Stimulated activated CD8-positive, alpha-beta memory T cell treated with anti-CD3 and anti-CD28 coated beads, Interleukin-12 subunit alpha, Interleukin-12 subunit beta, amount 100 ng/mL, for 1 hour (primary cell): ENCODE data around the gene ZNF655.
"Not testable (repeated sequence)": the region's sequence is repeated elsewhere in the genome, so short reads cannot be mapped to it uniquely, and the experiment has no call there.

Experiments
- DNase-seq: peaks from one replicate; pipeline ENCODE4 v3.0.0-alpha.2; 2020; ENCODE audit warnings: low read depth

ZNF655 gene

GRCh38 chr7:99560834-99561736 is 2.6 kb downstream of the ZNF655 start:
- no peak for DNase-seq

DNA sequence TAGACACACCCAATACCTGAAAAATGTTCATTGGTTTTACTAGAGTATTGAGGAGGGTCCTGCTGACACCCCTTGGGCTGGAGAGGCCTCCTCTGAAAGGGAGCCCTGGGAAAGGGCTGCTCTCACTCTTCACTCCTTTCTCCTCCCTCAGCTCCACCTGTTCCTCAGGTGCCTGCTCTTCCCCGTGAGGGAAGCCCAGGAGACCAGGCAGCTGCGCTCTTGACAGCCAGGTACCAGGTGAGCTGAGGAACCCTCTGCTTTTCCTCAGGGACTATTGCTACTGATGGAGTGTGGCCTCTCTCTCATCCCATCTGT is 3.3 kb downstream of the ZNF655 start:
- DNase-seq = no peak

GRCh38 chr7:99562114-99562784 is 3.8 kb downstream of the ZNF655 start:
- DNase-seq = no peak

GRCh38 chr7:99562832-99563231 is 4.4 kb downstream of the ZNF655 start:
- DNase-seq = peak; percentile 19

- no peak for DNase-seq
Measured at GRCh38 chr7:99563650-99564049, 5.2 kb downstream of the ZNF655 start.

- DNase-seq = not testable (repeated sequence)
Measured at GRCh38 chr7:99568770-99569169, 10.3 kb downstream of the ZNF655 start.

GRCh38 chr7:99571768-99572167 is 13.3 kb downstream of the ZNF655 start:
- DNase-seq = no peak

DNA sequence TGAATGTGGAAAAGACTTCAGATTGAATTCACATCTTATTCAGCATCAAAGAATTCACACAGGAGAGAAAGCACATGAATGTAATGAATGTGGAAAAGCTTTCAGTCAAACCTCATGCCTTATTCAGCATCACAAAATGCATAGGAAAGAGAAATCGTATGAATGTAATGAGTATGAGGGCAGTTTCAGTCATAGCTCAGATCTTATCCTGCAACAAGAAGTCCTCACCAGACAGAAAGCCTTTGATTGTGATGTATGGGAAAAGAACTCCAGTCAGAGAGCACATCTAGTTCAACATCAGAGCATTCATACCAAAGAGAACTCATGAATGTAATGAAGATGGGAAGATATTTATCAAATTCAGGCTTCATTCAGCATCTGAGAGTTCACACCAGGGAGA is 14.8 kb downstream of the ZNF655 start:
- DNase-seq = no peak

DNA sequence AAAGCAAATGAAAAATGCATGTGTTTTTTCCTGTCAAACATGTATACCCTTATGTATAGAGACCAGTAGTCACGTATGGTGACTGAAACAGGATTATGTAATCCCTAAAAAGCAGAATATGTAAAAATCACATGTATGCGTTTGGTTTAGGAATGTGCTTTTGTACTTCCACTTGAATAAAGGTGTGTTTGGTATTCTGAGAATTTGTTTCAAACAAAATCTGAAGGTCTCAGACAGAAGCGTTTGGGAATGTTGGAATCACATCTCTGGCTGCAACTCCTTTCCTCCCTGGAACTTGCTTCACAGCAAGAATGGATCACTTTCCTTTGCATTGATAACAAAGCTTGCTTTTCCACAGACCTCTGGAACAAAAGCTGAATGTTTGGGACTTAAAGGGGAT is 17.8 kb downstream of the ZNF655 start:
- no peak for DNase-seq

DNA sequence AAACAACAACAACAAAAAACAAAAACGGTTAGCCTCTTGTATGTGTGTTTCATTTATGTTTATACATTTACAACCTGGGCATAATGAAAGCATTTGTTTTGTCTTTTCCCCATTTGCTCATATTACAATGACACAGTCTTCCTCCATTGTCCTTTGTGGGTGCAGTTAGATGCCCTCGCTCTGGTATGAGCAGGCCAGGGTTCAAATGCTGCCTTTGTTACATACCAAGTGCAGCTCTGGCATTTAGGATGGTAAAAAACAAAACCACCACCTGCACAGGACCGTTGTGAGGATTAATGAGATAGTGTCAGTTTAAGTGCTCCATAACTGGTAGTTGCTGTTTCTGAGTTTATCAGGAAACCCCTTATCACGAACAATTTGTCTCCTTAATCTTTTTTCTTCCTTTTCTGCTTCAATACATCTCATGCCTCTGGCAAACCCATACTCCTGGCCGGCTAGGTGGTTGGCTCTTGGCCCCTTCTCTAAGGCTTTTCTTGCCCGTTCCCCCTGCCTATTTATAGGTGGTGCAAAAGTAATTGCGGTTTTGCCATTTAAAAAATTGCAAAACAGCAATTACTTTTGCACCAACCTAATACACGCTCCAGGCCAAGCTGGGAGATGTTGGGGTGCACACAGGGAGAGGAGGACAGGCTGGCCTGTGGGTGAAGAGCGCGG is 21.0 kb downstream of the ZNF655 start:
- DNase-seq = no peak

DNA sequence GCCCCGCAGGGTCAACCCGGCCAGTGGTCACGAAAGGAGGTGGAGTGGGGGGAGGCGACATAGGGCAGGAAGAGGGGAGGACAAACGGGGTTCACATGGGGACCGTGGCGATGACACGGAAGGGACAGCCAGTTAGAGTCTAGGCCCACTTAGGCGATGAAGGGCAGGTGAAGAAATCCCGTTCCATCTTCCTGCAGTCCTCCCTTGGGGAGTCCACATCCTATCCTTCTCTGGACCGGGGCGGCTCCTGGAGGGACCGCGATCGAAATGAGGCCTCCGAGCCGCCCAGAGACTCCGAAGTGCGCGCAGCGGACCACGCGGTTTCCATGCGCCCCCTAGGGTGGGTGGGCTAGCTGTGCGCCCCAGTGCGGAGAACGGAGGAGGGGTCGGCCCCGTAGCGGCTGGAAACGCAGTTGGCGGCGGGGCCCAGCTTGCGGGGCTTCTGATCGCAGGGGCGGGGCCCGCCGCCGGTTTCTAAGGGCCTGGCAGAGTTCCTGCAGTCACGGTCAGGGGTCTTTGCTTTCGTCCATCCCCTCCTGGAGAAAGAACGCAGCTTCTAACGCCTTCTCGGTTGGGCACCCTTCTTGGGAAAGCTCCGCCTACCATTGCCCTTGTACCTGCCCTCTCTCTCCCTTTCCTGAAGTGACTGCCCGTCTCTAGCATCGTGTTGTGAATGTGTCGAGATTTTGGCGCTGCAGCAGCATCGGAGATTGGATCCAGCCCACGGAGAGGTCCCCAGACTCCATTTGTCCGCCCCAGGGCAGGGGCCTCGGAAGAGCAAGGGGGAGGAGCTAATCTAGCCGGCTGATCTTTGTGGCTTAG is 21.7 kb downstream of the ZNF655 start:
- DNase-seq = peak; percentile 39

GRCh38 chr7:99580778-99581332 is 22.4 kb downstream of the ZNF655 start:
- DNase-seq = not testable (repeated sequence)

DNA sequence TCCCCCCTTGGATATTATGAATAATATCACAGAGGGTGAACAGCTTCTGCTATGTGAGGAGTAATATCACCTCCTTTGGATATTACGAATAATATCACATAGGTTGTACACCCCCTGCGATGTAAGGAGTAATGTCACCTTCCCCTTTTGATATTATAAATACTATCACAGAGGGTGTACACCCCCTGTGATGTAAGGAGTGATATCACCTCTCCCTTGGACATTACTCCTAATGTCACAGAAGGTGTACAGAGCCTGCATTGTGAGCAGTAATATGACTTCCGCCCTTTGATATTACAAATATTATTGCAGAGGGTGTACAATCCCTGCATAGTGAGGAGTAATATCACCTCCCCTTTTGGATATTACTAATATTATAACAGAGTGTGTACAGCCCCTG is 30.4 kb downstream of the ZNF655 start:
- no peak for DNase-seq

DNA sequence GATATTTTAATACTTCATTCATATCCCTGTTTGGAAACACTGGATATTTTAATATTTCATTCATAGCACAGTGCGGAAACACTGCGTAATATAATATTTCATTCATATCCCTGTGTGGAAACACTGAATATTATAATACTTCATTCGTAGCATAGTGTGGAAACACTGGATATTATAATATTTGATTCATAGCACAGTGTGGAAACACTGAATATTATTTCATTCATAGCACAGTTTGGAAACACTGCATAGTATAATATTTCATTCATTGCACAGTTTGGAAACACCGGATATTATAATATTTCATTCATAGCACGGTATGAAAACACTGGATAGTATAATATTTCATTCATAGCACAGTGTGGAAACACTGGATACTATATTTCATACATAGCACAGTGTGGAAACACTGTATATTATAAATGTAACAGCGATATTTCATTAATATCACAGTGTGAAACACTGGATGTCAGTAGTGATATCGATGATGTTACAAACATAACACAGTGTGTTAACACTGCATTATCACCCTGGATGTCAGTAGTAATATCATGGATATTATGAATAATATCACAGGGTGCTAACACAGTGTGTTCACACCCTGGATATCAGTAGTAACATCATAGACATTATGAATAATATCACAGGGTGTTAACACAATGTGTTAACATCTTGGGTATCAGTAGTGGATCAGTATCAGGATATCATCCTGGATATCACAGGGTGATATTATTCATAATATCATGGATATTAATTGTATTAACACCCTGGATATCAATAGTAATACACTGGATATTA is 36.7 kb downstream of the ZNF655 start:
- no peak for DNase-seq

GRCh38 chr7:99596408-99596955 is 38.0 kb downstream of the ZNF655 start:
- no peak for DNase-seq

DNA sequence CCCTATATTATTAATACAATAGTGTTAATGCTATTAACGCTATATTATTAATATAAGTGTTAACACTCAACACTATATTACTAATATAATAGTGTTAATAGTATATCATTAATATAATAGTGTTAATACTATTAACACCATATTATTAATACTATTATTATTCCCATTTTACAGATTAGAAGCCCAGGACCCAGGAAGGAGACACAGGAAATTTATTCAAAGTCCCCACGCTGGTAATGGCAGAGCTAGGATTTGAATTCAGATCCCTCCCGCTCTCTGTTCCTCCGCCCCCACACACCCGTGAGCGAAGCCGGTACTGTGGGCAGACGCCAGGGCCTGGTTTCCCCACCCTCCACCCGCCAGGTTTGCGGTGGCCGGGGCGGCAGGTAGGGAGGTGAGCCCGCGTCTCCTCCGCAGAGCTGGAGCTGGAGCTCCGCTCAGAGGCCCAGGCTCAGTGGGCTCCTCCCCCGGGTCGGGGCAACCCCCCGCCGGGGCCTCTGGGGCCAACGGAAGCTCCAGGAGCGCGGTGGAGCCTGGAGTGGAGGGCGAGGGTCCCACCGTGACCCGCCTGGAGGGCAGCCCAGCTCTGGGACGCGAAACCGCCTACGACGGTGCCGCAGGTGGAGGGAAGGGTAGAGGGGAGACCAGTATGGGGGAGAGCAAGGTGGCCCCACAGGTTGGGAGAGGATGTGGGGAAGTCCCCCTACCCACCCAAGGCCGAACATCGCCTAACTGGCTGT is 39.5 kb downstream of the ZNF655 start, which contains the start of gene TMEM225B:
Gene TMEM225B (plus strand): TSS at position 506 of the 740 bp plus-strand sequence. CDS start 6,122 bp downstream, outside the sequence.
- no peak for DNase-seq

DNA sequence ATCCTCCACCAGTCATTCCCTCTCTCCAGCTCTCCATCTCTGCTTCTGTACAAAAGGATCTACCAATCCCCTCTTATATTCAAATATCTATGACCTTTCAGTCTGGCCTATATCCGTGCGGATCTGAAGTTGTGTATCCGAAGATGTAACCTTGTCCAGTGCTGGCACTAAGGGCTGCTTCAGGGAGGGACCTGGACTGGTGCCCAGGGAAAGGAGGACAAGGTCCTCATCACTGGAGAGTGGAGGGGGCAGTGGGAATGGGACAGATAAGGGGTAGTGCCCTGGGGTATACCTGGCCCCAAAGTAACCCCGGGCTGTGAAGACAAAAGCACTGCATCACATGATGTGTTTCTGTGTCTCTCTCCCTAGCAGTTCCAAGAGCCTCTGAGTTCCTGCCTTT is 41.4 kb downstream of the ZNF655 start:
- no peak for DNase-seq

DNA sequence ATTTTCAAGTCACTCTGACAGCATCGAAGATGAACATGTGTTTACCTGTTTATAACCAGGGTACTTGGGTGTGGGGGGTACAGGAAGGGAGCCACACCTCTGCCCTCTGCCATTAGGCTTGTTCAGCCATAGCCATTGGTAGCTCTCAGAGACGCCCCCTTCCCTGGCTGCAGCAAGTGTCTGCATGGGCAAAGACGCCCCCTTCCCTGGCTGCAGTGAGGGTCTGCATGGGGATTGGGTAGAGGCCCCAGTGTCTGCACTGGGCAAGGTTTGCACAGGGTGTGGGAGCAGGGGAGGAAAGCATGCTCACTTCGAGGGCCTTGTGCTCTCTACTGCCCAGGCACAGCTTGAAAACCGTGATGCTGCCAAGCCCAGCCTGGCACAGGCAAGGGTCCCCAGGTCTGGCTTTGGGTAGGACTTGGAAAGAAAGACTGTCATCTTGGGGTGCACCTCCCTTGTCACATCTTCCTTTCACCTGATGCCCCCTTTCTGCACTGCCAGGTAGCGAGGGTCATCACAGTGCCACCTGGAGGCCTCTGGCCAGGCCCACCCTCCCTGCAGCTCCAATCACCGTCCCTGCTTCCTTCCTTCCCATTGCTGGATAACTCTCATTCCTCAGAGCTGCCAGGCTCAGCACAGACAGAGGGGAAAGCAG is 43.3 kb downstream of the ZNF655 start:
- DNase-seq = no peak

DNA sequence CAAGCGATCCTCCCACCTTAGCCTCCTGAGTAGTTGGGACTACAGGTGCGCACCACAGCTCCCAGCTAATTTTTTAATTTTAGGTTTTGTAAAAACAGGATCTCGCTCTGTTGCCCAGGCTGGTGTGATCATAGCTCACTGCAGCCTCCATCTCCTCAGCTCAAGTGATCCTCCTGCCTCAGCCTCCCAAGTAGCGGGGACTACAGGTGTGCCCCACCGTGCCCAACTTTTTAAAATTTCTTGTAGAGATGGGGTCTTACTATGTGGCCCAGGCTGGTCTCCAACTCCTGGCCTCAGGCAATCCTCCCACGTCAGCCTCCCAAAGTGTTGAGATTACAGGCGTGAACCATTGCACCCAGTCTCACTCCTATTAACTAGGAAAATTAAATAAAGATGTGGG is 47.1 kb downstream of the ZNF655 start:
- no peak for DNase-seq
